Trophoblast cell (in vitro differentiated cells and primary cell): Measurements from ENCODE around the gene AGFG2.

Experiments
- DNase-seq, 2 donors: peaks; one replicate each; pipeline ENCODE4 v3.0.0-alpha.2; 2016
- H2AFZ ChIP-seq: 2 replicates; pipeline ENCODE4 v1.6.1; 2013; ENCODE audit warnings: low read length, moderate library complexity, mild to moderate bottlenecking; ENCODE audit not compliant: insufficient read depth, poor library complexity
- H2AK5ac ChIP-seq: 2 replicates; pipeline ENCODE4 v1.6.1; 2013; ENCODE audit warnings: mild to moderate bottlenecking, low read length
- H2BK120ac ChIP-seq: 2 replicates; pipeline ENCODE4 v1.6.1; 2013; ENCODE audit warnings: low read length, mild to moderate bottlenecking, moderate library complexity; ENCODE audit not compliant: insufficient read depth, poor library complexity
- H2BK12ac ChIP-seq: 2 replicates; pipeline ENCODE4 v1.6.1; 2013; ENCODE audit warnings: mild to moderate bottlenecking, low read length, moderate library complexity
- H2BK5ac ChIP-seq: 2 replicates; pipeline ENCODE4 v1.6.1; 2013; ENCODE audit warnings: low read length, low read depth, moderate library complexity, mild to moderate bottlenecking; ENCODE audit not compliant: poor library complexity
- H3K14ac ChIP-seq: 2 replicates; pipeline ENCODE4 v1.6.1; 2013; ENCODE audit warnings: mild to moderate bottlenecking, low read length
- H3K18ac ChIP-seq: 2 replicates; pipeline ENCODE4 v1.6.1; 2013; ENCODE audit warnings: mild to moderate bottlenecking, low read length
- H3K23ac ChIP-seq: 2 replicates; pipeline ENCODE4 v1.6.1; 2013; ENCODE audit warnings: low read length
- H3K27ac ChIP-seq: 2 replicates; pipeline ENCODE4 v1.5.1; 2013; ENCODE audit warnings: low read depth, mild to moderate bottlenecking, inconsistent platforms, low read length, moderate library complexity
- H3K27me3 ChIP-seq: 2 replicates; pipeline ENCODE4 v1.6.1; 2013; ENCODE audit warnings: inconsistent platforms, mild to moderate bottlenecking, low read length, moderate library complexity; ENCODE audit not compliant: insufficient read depth
- H3K36me3 ChIP-seq, 2 experiments: 1 replicate in 1 of 2; 2 replicates in 1 of 2; pipeline ENCODE4 v1.6.1; 2013; ENCODE audit warnings: low read length in 2 of 2, mild to moderate bottlenecking in 2 of 2, moderate library complexity in 1 of 2; ENCODE audit not compliant: insufficient read depth in 2 of 2, control insufficient read depth in 1 of 2
- H3K4ac ChIP-seq: 2 replicates; pipeline ENCODE4 v1.6.1; 2013; ENCODE audit warnings: low read depth, mild to moderate bottlenecking, low read length, moderate library complexity
- H3K4me1 ChIP-seq, 2 experiments: 1 replicate in 1 of 2; 2 replicates in 1 of 2; pipeline ENCODE4 v1.6.1; 2013; ENCODE audit warnings: low read length in 2 of 2, mild to moderate bottlenecking in 2 of 2, moderate library complexity in 1 of 2; ENCODE audit not compliant: insufficient read depth in 2 of 2, control insufficient read depth in 1 of 2
- H3K4me2 ChIP-seq: 2 replicates; pipeline ENCODE4 v1.6.1; 2013; ENCODE audit warnings: inconsistent platforms, mild to moderate bottlenecking, low read length, moderate library complexity
- H3K4me3 ChIP-seq: 2 replicates; pipeline ENCODE4 v1.5.1; 2013; ENCODE audit warnings: mild to moderate bottlenecking, low read depth, low read length, inconsistent platforms
- H3K79me1 ChIP-seq: one replicate; pipeline ENCODE4 v1.6.1; 2013; ENCODE audit warnings: low read length
- H3K79me2 ChIP-seq: 2 replicates; pipeline ENCODE4 v1.6.1; 2013; ENCODE audit warnings: low read length, mild to moderate bottlenecking; ENCODE audit not compliant: control insufficient read depth, insufficient read depth, poor library complexity
- H3K9ac ChIP-seq: 2 replicates; pipeline ENCODE4 v1.6.1; 2013; ENCODE audit warnings: mild to moderate bottlenecking, low read length
- H3K9me3 ChIP-seq: 2 replicates; pipeline ENCODE4 v1.6.1; 2013; ENCODE audit warnings: low read depth, mild to moderate bottlenecking, control low read depth, inconsistent platforms, low read length; ENCODE audit not compliant: insufficient read depth
- H4K12ac ChIP-seq: 2 replicates; pipeline ENCODE4 v1.6.1; 2013; ENCODE audit warnings: low read depth, mild to moderate bottlenecking, low read length, moderate library complexity
- H4K8ac ChIP-seq: 2 replicates; pipeline ENCODE4 v1.6.1; 2013; ENCODE audit warnings: low read depth, mild to moderate bottlenecking, low read length, moderate library complexity
- H4K91ac ChIP-seq: one replicate; pipeline ENCODE4 v1.6.1; 2013; ENCODE audit warnings: low read depth, mild to moderate bottlenecking, low read length, moderate library complexity
- WGBS: extraction: QIAGEN DNeasy Blood & Tissue Kit; methylation state at CpG from one replicate; pipeline ENCODE4 v1.1.7; 2013; ENCODE audit warnings: missing lambda C conversion rate; ENCODE audit not compliant: insufficient read length, insufficient coverage; ENCODE audit errors: extremely low coverage; 5-methylcytosine and 5-hydroxymethylcytosine counted together

Gene AGFG2

GRCh38 chr7:100585511-100586265 is 46.7 kb downstream of the AGFG2 start, which contains the start of gene LRCH4:
TSS of gene LRCH4 (minus strand) at chr7:100586129. CDS start at chr7:100586100, 29 bp downstream.
- peak within 1 kb of the TSS; percentile 89 for H2AFZ ChIP-seq
- peak within 1 kb of the TSS; percentile 93 for H2BK5ac ChIP-seq
- peaks cover 23% of the 10 kb centered on the region in 2 experiments for H3K36me3 ChIP-seq
- DNase-seq, result peak; percentile 72 to 77
- WGBS, result no CpG with 5 or more reads among the region's 61 CpGs
- H3K4me3 ChIP-seq, result peak within 1 kb of the TSS; percentile 94
- peaks cover 12 to 21% of the 10 kb centered on the region in 2 experiments for H3K4me1 ChIP-seq
- H3K23ac ChIP-seq, result no peak within 1 kb of the TSS
- peak within 1 kb of the TSS; percentile 99 for H3K14ac ChIP-seq
- no peaks in the 10 kb centered on the region for H3K27me3 ChIP-seq
- peaks cover 6% of the 10 kb centered on the region for H3K79me2 ChIP-seq
- peak within 1 kb of the TSS; percentile 99 for H4K8ac ChIP-seq
- H3K18ac ChIP-seq, result peak within 1 kb of the TSS; percentile 98
- H4K12ac ChIP-seq, result peak within 1 kb of the TSS; percentile 94
- peak within 1 kb of the TSS; percentile 94 for H3K9ac ChIP-seq
- peak within 1 kb of the TSS; percentile 91 for H3K4me2 ChIP-seq
- peak within 1 kb of the TSS; percentile 97 for H3K27ac ChIP-seq
- H2BK12ac ChIP-seq, result peak within 1 kb of the TSS; percentile 47
- H2BK120ac ChIP-seq, result peak within 1 kb of the TSS; percentile 84
- H4K91ac ChIP-seq, result peak within 1 kb of the TSS; percentile 99
- H2AK5ac ChIP-seq, result no peak within 1 kb of the TSS
- peak within 1 kb of the TSS; percentile 91 for H3K4ac ChIP-seq
- peaks cover 2% of the 10 kb centered on the region for H3K9me3 ChIP-seq
- H3K79me1 ChIP-seq, result peaks cover 17% of the 10 kb centered on the region

DNA sequence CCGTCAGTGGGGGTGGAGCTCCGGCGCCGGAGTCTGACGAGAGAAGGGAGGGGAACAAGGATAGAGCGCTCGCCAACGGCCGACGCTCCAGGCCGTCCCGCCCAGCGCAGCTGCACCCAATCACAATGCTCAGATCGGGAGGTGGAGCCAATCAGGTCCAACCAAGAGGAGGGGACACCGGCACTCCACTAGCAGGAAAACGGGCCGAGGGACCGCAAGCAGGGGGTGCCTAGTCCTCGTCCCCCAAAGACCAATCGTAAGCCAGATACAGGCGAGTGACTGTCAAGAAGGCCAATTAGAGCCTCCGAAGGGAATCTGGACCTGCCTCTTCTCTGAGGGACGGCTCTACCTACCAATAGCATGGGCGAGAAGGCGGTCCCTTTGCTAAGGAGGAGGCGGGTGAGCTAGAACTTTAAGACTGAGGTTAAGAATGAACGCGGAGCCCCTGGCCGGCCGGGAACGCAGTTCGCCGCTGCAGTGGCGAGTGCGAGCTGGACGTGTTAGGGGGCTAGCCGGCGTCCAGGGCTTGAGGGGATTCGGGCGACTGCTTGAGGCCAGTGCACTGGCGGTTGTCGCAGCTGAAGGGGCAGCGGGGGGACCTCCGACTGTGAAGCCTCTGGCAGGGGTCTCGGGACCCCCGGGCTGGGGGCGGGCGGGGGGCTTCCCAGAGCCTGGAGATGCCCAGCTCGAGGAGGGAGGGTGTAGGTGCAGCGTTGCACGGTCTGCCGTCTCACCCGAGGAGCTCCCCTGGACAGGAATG is 47.4 kb downstream of the AGFG2 start, which contains the start of gene FBXO24:
Gene FBXO24 (plus strand): TSS at position 63 of the 760 bp plus-strand sequence. CDS start 298 bp downstream, at position 361.
- Histone ChIP-seq H3K4ac (peak within 1 kb of the TSS; percentile 91), H3K9ac (peak within 1 kb of the TSS; percentile 94), H2BK5ac (peak within 1 kb of the TSS; percentile 93), H2BK120ac (peak within 1 kb of the TSS; percentile 84), H2AK5ac (no peak within 1 kb of the TSS), H3K27me3 (no peaks in the 10 kb centered on the region), H4K91ac (peak within 1 kb of the TSS; percentile 99), H3K4me3 (peak within 1 kb of the TSS; percentile 94), H3K9me3 (no peaks in the 10 kb centered on the region), H3K36me3 (peaks cover 16 to 17% of the 10 kb centered on the region in 2 experiments), H3K27ac (peak within 1 kb of the TSS; percentile 97), H4K8ac (peak within 1 kb of the TSS; percentile 99), H3K79me2 (peaks cover 6% of the 10 kb centered on the region), H2AFZ (peak within 1 kb of the TSS; percentile 89), H3K4me2 (peak within 1 kb of the TSS; percentile 91), H3K18ac (peak within 1 kb of the TSS; percentile 98), H3K4me1 (peaks cover 12 to 21% of the 10 kb centered on the region in 2 experiments), H3K23ac (no peak within 1 kb of the TSS), H2BK12ac (peak within 1 kb of the TSS; percentile 47), H4K12ac (peak within 1 kb of the TSS; percentile 94), H3K14ac (peak within 1 kb of the TSS; percentile 99), H3K79me1 (peaks cover 17% of the 10 kb centered on the region)
- peak; percentile 100 for DNase-seq
- no CpG with 5 or more reads among the region's 53 CpGs for WGBS

DNA sequence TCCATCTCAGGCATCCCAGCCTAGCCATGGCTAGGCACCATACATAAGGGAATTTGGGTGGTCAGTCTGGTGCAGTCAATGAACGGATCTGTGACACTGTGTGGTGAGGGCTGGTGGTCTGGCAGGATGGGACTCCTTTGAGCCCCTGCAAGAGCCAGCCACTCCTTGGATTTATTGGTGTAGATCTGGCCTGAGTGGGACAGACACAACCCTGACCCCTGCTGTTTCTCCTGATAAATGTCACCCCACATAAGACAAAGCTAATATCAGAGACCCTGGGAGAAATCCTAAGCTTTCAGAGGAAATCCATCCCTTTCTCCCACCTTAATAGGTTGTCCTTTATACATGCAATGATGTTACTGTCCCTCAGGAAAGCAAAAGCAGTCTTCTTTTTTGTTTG is 49.4 kb downstream of the AGFG2 start:
- DNase-seq, result peak in 1 of 2 donors; percentile 31
- no peak overlapping the region for H2AK5ac ChIP-seq
- H2BK120ac ChIP-seq, result no peak overlapping the region
- no peak overlapping the region for H2BK12ac ChIP-seq
- no peak overlapping the region for H3K14ac ChIP-seq
- no peak overlapping the region for H4K12ac ChIP-seq
- H3K27me3 ChIP-seq, result no peaks in the 10 kb centered on the region
- no peak overlapping the region for H3K18ac ChIP-seq
- H3K79me2 ChIP-seq, result peaks cover 6% of the 10 kb centered on the region
- H3K4ac ChIP-seq, result no peak overlapping the region
- H3K4me1 ChIP-seq, result peaks cover 10 to 17% of the 10 kb centered on the region in 2 experiments
- H3K9me3 ChIP-seq, result no peaks in the 10 kb centered on the region
- no peak overlapping the region for H3K23ac ChIP-seq
- H3K27ac ChIP-seq, result no peak overlapping the region
- no peak overlapping the region for H3K4me2 ChIP-seq
- no peak overlapping the region for H3K9ac ChIP-seq
- H3K36me3 ChIP-seq, result peaks cover 3% of the 10 kb centered on the region in 2 experiments
- no peak overlapping the region for H2BK5ac ChIP-seq
- H2AFZ ChIP-seq, result no peak overlapping the region
- no CpG with 5 or more reads among the region's 1 CpG for WGBS
- H4K91ac ChIP-seq, result no peak overlapping the region
- no peak overlapping the region for H3K4me3 ChIP-seq
- H3K79me1 ChIP-seq, result peaks cover 17% of the 10 kb centered on the region
- H4K8ac ChIP-seq, result no peak overlapping the region

DNA sequence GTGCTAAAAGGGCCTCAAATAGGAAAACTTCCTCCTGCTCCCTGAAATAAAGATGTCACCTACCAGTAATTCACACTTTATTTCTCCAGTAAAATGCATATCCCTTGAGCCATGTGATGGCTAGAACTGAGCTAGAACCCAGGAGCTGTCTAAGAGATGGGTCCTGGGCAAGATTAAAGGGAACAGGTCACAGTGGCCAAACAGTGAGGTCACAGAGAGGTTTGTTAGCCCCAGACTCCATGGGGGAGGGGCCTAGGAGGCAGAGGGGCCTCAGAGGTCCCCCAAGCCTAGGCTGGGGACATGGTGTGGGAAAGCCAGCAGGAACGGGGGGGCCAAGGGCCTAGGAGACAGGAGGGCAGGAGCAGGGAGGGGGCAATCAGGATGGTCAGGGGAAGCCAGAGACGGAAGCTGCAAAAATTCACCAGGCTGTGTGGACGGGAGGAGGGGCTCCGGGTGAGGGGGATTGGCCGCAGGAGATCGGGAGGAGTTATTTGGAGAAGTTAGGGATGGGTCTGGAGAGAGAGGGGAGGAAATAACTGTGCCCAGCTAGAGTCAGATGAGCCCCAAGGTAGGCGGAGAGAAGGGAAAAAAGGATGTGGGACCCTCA is 50.4 kb downstream of the AGFG2 start:
- Histone ChIP-seq H2BK12ac (no peak overlapping the region), H2BK120ac (no peak overlapping the region), H3K9me3 (no peaks in the 10 kb centered on the region), H3K4ac (no peak overlapping the region), H2BK5ac (no peak overlapping the region), H3K4me2 (no peak overlapping the region), H3K14ac (no peak overlapping the region), H3K27ac (no peak overlapping the region), H4K91ac (no peak overlapping the region), H2AK5ac (no peak overlapping the region), H2AFZ (no peak overlapping the region), H3K18ac (no peak overlapping the region), H4K12ac (no peak overlapping the region), H3K79me2 (peaks cover 2% of the 10 kb centered on the region), H3K79me1 (peaks cover 14% of the 10 kb centered on the region), H3K4me1 (peaks cover 2 to 8% of the 10 kb centered on the region in 2 experiments), H3K9ac (no peak overlapping the region), H3K27me3 (no peaks in the 10 kb centered on the region), H3K23ac (no peak overlapping the region), H4K8ac (no peak overlapping the region), H3K4me3 (no peak overlapping the region), H3K36me3 (no peaks in the 10 kb centered on the region)
- DNase-seq, result no peak
- no CpG with 5 or more reads among the region's 7 CpGs for WGBS
